ENCODE data around the gene QRICH1.
A peak's percentile ranks its signal among the peaks of the same experiment; 100 is the strongest.

Gene QRICH1, protein sequence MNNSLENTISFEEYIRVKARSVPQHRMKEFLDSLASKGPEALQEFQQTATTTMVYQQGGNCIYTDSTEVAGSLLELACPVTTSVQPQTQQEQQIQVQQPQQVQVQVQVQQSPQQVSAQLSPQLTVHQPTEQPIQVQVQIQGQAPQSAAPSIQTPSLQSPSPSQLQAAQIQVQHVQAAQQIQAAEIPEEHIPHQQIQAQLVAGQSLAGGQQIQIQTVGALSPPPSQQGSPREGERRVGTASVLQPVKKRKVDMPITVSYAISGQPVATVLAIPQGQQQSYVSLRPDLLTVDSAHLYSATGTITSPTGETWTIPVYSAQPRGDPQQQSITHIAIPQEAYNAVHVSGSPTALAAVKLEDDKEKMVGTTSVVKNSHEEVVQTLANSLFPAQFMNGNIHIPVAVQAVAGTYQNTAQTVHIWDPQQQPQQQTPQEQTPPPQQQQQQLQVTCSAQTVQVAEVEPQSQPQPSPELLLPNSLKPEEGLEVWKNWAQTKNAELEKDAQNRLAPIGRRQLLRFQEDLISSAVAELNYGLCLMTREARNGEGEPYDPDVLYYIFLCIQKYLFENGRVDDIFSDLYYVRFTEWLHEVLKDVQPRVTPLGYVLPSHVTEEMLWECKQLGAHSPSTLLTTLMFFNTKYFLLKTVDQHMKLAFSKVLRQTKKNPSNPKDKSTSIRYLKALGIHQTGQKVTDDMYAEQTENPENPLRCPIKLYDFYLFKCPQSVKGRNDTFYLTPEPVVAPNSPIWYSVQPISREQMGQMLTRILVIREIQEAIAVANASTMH

DNA sequence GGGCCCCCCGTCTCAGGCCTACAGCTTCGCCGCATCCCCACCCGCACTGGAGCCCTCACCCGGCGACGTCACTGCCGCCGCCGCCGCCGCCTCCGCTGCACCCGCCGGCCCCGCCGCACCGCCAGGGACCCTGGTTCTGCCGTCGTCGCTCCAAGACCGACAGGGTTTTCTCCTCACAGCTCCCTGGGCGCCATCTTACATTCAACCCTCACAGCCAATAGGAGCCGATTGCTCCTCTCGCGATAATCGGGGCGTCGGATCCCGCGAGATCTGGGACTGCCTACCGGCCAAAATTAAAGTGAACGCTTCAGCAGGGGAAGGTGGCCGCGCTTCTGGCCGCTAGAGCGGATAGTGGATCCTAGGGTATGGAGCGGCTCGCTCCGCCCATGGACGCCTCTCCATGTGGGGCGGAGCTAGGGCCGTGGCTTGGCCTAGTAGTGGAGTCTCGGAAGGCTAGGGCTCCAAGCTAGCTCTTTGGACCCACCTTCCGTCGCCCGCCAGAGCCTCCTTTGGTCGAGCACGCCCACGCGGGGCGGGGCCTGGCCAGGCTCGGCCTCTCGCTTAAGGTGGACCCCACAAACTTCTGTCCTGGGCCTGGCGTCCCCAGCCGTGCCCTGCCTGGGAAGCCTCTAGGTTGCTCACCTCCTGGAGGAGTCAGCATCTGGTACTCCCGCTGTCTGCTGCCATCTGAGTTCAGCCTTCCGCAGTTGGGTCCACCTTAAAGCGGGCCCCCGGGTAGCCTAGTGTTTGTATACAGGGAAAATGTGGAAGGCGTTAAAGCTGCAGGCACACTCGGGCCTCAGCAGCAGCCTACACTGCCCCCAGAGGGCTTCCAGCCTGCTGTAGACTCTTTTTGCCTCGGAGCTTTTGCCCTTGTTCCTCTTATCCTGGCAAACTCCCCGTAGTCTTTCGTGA is at the start of gene QRICH1:
Gene QRICH1 (minus strand): TSS at position 219 of the 915 bp plus-strand sequence. CDS start 17,054 bp downstream, outside the sequence.
- DNase-seq: peak; percentile 98

DNA sequence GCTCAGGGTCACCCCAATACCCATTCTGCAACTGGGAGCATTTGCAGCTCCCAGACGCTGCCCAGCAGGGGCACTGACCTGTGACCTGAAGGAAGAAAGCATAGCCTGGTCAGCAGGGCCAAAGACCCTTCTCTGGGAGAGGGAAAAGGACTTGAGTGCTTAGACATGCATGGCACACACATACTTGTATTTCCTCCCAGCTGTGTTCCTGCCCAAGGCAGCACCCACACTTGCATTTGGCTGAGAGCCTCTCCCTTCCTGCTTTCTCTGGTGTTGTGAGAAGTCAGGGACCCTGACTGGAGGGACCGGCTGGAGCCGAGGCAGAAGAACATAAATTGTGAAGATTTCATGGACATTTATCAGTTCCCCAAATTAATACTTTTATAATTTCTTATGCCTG is 46.2 kb upstream of the QRICH1 start:
- no peak for DNase-seq

DNA sequence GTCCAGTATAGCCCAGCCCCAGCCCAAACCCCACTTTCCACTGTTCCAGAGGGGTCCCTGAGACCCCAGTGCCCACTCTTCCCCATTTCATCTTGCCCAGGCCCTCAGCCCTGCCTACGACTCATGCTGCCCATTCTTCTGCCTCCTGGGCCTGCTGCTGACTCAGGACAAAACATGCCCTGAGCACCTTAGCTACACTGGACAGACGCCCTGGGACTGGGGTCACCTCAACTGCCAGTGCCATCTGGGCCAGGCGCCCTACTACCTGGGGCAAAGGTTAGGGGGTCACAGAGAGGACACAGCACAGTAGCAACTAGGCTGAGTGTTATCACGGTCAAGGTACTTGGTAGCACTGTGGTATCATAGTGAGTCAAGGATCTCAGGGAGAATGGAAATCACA is 41.6 kb upstream of the QRICH1 start:
- no peak for DNase-seq

DNA sequence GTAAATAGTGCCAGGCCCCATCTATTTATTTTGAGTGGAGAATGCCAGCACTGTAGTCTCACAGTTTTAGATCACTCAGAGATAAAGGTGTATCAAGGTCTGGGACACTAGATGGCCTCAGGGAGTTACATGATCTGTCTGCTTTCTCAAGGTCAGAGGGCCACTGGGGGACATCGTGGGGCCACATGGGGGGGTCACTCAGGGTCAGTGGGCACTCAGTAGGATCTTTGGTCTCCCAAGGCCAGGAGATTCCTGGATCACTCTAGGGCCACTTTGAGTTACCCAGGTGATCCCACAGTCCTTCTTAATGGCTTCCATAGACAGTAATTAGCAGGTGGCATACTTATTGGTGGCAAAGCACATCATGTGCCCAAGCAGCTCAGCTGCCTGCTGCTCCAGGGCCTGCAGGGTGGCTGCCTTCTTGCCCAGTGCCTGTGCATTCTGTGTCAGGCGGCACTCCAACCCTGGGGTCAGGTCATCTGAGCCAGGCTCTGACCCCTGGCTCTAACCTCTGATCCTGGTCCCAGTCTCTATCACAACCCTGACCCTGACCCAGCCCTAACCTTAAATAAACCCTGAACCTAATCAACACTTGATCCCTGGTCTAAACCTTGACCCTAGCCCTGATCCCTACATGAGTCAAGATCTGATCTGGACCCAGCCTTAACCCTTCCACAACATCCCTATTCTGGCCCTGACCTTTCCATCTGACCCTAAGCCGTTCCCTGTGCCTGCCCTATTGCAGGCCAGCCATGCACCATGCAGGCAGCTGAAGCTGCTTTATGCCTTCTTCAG is 40.8 kb upstream of the QRICH1 start:
- no peak for DNase-seq

DNA sequence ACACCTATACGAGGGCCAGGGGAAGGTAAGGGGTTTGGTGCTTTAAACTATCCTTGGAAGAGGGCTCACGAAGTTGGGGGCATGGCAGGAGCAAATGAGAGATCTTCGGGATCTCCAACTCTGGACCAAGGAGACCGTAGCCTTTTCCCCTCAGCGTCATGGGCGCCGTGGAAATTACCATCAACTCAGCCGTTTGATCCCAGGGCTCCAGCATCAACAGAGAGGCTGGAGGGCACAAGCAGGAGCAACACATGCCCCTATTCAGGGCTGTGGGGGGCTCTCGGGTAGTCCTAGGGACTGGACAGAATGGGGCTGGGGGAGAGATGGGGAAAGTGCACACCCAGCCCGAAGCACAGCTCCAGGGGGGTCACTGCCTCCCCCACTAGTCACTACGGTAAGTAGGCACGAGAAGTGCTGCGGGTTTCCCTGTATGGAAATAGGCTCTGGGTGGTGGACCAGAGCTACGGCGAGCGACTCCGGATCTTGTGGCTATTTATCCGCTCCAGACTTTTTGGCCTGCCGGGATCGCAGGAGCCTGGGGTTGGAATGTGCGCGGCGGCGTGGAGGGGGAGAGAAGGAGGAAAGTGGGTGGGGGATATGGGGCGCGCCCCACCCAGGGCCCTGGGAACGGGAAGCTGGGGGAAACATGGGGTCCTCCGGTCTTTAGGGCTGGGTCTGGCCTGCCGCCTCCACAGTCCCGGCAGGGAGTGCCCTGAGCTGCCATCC is 39.5 kb upstream of the QRICH1 start:
- DNase-seq: no peak

DNA sequence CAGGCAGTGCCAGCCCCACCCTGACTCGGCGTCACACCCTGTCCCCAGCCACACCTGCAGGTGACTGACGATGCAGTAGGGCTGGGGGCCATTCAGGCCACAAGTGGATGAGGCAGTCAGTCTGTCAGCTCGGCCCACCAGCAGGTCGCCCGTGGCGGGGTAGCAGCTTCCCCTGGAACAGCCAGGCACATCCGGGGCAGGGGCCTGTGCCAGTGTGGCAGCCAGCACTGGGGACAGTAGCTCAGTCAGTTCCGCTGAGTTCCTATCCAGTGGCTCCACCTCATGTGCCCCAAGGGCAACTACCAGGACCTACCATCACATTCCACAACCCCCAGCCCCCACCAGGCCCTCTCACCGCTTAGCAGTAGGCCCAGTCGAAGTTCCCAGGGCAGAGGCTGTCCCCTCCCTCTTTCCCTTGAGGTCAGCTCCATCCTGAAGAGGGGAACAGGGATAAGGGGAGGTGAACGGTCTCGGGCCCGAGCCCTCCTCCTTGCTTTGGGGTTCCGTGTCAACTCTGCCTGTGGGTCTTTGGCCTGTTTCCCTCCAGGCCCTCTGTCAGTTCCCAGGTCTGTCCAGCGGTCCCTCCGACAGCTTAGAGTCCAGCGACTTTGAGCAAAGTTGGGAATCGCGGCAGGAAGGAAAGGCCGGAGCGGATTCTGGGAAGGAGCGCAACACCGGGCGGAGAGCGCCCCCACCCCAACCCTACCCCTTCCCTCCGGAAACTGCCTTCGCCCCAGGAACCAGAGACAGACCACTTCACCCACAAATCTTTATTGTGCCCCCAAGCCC is 38.8 kb upstream of the QRICH1 start, which contains the start of gene LAMB2:
Gene LAMB2 (minus strand): TSS at position 614 of the 789 bp plus-strand sequence. CDS start 183 bp downstream, at position 431.
- DNase-seq: no peak

DNA sequence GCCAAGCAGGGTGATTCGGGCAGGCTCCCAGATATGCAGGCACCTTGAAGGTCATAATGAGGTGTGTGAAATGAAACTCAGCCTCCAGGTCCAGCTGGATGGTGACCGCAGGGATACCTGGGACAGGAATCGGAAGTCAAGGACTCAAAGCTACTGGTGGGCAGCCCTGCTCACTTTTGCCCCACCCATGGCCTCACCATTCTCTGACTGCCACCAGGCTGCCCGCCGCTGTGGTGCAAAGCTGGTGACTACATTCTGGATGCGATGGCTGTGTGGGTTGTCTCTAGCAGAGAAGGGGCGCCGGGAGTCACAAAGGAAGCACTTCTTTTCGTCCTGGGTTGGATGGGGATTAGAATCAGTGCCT is 38.2 kb upstream of the QRICH1 start:
- no peak for DNase-seq

DNA sequence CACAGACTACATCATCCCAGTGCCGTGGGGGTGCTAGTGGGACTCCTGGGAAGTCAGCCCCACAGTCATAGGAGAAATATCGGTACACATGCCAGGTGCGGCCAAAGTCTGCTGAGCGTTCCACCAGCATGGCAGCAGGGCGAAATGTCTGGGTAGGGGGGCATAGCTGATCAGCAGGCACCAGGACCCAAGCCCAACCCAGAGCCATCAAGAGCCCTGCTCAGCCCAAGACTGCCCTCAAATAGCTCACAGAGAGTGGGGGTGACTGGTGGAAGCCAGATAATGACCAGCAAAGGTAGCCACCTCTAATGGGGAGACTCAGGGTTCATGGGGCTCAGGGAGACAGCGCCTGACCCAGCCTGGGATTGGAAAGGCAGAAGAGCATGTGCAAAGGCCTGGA is 37.7 kb upstream of the QRICH1 start:
- DNase-seq: no peak

DNA sequence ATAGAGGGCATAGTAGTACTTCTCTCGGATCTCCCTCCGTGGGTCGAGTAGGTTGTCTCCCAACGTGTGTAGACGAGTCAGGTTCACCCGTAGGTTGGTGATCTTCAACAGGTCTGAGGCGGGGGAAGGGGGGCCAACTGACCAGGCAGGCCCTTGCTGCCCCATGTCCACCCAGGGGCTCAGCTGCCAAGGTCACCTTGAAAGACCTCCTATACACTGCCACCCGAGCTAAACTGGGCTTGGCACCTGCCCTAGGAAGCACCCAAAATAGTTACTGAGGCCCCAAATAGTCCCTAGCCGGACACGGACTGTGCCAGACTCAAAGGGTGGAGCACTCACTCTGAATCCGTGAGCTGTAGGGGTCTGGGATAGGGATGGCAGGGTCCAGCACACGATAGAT is 37.2 kb upstream of the QRICH1 start:
- DNase-seq: no peak

DNA sequence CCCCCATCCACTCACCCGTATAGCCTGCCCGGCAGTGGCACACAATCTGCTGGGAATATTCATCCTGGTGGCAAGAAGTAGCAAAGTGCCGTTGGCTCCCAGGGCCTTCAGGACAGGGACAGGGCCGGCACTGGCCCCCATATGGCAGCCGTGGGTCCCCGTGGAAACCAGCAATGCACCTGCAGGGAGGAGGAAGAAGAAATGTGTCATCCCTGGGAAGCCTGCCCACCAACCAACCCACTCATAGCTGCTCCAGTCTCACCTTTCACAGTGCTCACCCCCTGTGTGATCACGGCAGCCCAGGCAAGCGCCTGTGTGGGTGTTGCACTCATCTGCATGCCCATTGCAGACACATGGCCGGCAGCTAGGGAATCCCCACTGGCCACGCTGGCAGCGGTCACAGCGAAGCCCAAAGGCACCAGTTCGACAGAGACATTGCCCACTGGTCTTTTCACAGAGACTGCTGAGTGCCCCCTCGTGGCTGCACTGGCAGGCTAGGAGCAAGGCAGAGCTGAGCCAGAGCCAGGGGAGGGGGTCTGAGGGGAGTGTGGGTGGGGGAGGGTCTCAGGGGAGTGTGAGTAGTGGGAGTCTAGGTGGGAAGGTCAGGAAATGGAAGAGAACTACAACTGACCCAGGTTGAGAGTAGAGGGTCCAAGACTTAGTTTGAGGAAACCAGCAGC is 31.3 kb upstream of the QRICH1 start:
- DNase-seq: no peak

DNA sequence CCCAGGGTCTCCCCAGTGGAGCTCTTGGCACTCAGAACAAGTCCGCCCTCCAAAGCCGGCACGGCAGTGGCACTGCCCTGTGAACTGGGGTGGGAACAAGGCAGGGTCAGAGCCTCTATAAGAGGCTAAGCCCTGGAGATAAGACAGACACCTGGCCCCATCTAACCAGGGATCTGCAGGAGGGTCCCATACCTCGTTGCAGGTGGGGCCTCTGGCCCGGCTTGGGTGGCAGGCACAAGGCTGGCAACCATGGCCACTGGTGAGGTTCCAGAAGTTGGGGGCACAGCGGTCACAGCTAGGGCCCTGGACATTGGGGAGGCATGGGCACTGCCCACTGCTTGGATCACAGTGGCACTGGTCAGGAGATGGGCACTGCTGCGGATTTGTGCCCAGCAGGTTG is 30.3 kb upstream of the QRICH1 start:
- DNase-seq: no peak

DNA sequence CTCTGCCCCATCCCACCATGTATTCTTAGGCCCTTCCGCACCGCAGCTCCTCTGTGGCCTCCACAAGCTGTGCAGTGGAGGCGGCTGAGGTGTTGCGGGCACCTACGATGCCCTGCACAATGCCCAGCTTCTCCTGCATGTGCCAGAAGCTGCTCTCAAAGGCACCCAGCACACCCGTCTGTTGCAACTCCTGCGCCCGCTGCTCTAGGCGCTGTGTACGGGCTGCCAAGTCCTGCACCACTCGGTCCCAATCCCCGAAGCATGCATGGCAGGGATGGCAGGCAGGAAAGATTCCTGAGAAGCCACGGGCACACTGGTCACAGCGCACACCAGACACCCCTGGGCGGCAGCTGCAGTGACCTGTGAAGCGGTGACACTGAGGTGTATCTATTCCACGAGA is 29.8 kb upstream of the QRICH1 start:
- DNase-seq: no peak

DNA sequence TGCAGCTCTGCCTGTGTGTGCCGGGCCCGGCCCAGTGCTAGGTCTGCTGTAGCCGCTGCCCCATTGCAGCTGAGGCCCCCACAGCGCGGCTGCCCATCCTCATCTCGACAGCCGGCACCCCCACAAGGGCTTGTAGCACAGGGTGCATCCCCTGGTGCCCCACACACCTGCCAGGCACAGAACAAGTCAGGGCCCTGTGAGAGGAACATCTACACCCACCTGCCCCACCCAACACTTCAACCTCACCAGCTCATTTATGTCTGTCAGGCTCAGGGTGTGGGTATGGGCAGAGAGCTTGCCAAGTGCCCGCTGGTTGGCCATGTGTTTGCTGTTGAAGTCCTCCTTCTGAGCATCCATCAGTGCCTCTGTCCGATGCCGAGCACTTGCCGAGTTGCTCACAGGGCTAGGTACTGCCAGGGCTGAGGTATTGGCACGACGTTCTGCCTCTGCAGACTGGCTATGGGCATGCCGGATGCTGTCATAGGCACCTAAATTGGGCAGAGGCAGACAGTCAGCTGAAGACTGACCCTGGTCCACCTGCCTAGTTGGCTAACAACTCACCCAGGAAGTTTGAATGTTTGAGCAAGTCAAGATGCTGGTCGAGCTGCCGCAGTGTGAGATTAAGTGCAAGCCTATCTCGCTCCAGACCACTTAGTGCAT is 29.1 kb upstream of the QRICH1 start:
- DNase-seq: no peak

DNA sequence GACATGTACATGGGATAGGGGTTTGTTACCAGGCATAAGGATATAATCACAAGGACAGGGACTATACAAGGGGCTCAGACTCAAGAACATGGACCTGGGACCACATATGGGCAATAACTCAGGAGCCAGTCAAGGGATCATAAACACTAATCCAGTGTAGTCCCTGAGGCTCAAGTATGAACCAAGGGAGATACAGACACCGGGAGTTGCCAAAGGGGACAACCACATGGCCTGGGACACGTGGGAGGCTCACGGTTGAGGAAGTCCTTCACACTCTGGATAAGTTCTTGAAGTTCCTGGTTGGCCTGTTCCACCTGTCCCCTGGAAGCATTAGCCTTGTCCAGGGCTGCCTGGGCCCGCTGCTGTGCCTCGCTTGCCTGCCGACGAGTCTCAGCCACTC is 28.6 kb upstream of the QRICH1 start:
- no peak for DNase-seq

DNA sequence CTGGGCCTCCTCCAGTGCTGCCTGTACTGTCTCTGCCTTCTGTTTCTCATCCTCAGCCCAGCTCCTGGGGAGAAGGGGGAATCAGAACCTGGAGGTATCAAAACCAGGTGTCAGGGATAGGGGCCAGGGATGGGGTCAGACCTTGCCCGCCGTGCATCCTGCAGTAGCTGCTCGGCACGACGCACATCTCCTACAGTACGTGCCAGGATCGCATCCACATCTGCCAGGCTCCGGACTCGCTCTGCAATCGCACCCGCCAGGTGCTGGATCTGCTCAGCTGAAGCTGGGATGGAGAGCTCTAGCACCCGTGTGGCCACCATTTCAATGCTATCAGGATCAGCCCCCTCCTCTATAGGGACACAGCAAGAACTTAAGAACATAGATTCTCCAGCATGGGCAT is 28.2 kb upstream of the QRICH1 start:
- no peak for DNase-seq

DNA sequence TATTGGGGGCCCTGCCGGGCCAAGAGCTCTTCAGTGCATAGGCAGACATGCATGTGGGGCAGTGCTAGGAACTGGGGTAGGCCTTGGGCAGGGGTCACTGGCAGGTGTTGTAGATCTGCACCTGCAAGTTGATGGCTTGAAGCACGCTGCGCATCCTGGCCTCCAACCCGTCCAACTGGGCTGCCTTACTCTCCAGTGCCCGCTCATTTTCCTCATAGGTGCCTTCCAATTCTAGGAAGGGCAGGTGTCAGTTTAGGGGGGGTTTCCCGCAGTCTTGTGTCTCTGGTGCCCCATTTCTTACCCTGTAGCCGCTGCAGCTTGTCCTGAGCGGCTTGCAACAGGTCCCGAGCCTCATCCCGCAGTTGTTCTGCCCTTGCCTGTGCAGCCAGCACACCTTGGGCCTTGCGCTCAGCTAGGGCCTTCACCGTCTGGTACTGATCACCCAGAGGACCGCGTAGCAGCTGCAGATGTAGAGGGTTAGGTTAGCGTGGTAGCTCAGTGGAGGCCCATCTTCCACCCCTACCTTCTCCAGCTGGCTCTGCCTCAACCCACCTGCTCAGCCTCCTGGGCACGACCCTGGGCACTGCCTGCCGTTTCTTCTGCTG is 27.4 kb upstream of the QRICH1 start:
- no peak for DNase-seq

DNA sequence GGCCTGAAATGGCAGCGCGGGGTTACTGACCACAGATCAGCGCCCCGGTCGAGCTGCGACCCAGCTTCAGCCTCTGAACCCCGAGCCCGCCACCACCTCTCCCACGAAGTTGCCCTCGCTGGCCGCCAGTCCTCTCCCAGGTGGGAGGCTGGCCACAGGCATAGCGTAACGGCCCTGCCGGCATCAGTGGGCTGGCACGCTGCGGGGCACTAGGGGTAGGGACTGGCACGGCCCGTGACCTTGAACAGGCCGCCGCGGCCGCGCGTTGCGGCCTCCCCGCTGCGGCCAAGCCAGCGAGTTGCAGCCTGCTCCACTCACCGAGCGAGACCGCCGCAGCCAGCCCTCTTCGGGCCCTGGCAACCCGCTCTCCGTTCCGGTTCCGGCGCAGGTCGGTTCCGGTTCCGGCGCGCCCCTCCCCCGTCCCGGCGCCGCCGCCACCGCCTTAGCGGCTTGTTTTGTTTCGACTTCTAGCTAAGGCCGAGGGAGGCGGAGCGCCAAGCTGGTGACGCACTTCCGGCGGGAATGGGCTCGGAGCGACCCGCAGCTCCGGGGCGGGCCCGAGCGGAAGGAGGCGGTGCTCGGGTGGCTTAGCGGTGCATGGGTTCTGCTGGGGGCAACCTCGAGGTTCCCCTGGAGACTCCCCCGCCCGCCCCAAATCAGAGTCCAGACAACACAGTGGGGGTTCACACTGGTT is 26.7 kb upstream of the QRICH1 start, which contains the start of gene USP19:
Gene USP19 (minus strand): TSS at position 386 of the 694 bp plus-strand sequence. CDS start 1,678 bp downstream, outside the sequence.
- DNase-seq: peak; percentile 95

DNA sequence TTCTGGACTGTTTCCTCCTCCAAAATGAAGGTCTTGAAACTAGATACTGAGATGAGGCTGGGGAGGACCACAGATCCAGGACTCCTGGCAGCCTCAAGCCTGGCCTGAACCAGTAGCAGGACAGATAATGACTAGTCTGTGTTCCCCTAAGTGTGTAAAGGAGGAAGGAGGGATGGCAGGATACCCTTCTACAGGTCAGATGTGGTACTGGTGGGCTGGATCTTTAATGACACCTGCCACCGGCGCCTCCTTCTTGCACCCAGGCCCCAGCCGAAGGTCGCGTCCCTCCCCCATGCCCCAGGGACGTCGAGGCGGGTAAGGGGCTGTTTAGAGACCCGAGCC is 26.2 kb upstream of the QRICH1 start:
- DNase-seq: peak; percentile 18
